Measurements from ENCODE around the gene STK39. TPM values are rescaled to one million over a fixed set of nuclear protein-coding genes. Genes with fewer than 3 reads are reported as not detected.

The STK39 gene
- total and polyA plus RNA-seq, 2 donors (not counting 1 experiment from before 2014, with no cell fraction given) = 2.3 to 14.6 TPM

GRCh38 chr2:168290391-168290790, 43.0 kb upstream of the STK39 start:
- intact Hi-C loops (cut with micrococcal nuclease) = no loop called here
- Mint-ChIP-seq H3K9me3 (ENCODE audit: insufficient read depth) (no peaks in the 10 kb centered on the region), H3K27ac (no peak overlapping the region), H3K4me3 (no peak overlapping the region), H3K4me1 (no peaks in the 10 kb centered on the region), H3K27me3 (no peaks in the 10 kb centered on the region)
- WGBS (ENCODE audit: insufficient coverage) = 90% methylated on average over 6 of the region's 7 CpGs
- Histone ChIP-seq H2AFZ (ENCODE audit: insufficient read depth, low read depth, low read length, poor library complexity, severe bottlenecking) (no peak overlapping the region), H3K36me3 (replicated peaks in 1 of 2; ENCODE audit: control extremely low read depth in 1 of 2, control insufficient read depth in 1 of 2, extremely low read depth in 1 of 2, insufficient read depth in 2 of 2, low read length in 1 of 2) (no peaks in the 10 kb centered on the region), H3K79me2 (ENCODE audit: control insufficient read depth, insufficient read depth, low read length) (no peaks in the 10 kb centered on the region), H4K20me1 (ENCODE audit: control insufficient read depth, insufficient read depth, low read length, poor library complexity, severe bottlenecking) (no peaks in the 10 kb centered on the region), H3K27me3 (replicated peaks in 1 of 4; ENCODE audit: control extremely low read depth in 1 of 4, control insufficient read depth in 3 of 4, insufficient read depth in 4 of 4, low read length in 3 of 4) (no peaks in the 10 kb centered on the region), H3K4me3 (ENCODE audit: control extremely low read depth in 1 of 5, extremely low read depth in 1 of 5, insufficient read depth in 1 of 5, low read depth in 2 of 5, low read length in 4 of 5) (no peak overlapping the region), H3K9me3 (ENCODE audit: control extremely low read depth in 1 of 3, control insufficient read depth in 2 of 3, insufficient read depth in 1 of 3, low read length in 2 of 3) (no peaks in the 10 kb centered on the region), H3K27ac (ENCODE audit: low read length in 2 of 2) (no peak overlapping the region), H3K4me1 (ENCODE audit: control insufficient read depth in 2 of 2, insufficient read depth in 2 of 2, low read length in 2 of 2) (no peaks in the 10 kb centered on the region), H3K9ac (ENCODE audit: low read length) (no peak overlapping the region), H3K4me2 (replicated peaks; ENCODE audit: low read depth, low read length, poor library complexity, severe bottlenecking) (no peak overlapping the region)
- DNase-seq = no peak
- ChIA-PET CTCF (no interaction called here), POLR2A (no interaction called here)
- no peak for ATAC-seq (ENCODE audit: low read depth)
- no peak for TF ChIP-seq CTCF (IDR thresholded peaks at IDR 0.05)
- TF ChIP-seq EZH2 (IDR thresholded peaks at IDR 0.05; ENCODE audit: borderline replicate concordance, insufficient read depth, low read depth, low read length, poor library complexity, severe bottlenecking) = no peak

- H4K20me1 ChIP-seq (ENCODE audit: control insufficient read depth, insufficient read depth, low read length, poor library complexity, severe bottlenecking) = no peaks in the 10 kb centered on the region
- no peak overlapping the region for H2AFZ ChIP-seq (ENCODE audit: insufficient read depth, low read depth, low read length, poor library complexity, severe bottlenecking)
- no peaks in the 10 kb centered on the region for H3K36me3 ChIP-seq (replicated peaks in 1 of 2; ENCODE audit: control extremely low read depth in 1 of 2, control insufficient read depth in 1 of 2, extremely low read depth in 1 of 2, insufficient read depth in 2 of 2, low read length in 1 of 2)
- H3K4me2 ChIP-seq (replicated peaks; ENCODE audit: low read depth, low read length, poor library complexity, severe bottlenecking) = no peak overlapping the region
- POLR2A ChIA-PET = no interaction called here
- H3K4me3 ChIP-seq (ENCODE audit: control extremely low read depth in 1 of 5, extremely low read depth in 1 of 5, insufficient read depth in 1 of 5, low read depth in 2 of 5, low read length in 4 of 5) = no peak overlapping the region
- H3K79me2 ChIP-seq (ENCODE audit: control insufficient read depth, insufficient read depth, low read length) = no peaks in the 10 kb centered on the region
- no peak for DNase-seq
- no peak for TF ChIP-seq CTCF (IDR thresholded peaks at IDR 0.05)
- TF ChIP-seq EZH2 (IDR thresholded peaks at IDR 0.05; ENCODE audit: borderline replicate concordance, insufficient read depth, low read depth, low read length, poor library complexity, severe bottlenecking) = no peak
- H3K27ac ChIP-seq (ENCODE audit: low read length in 2 of 2) = no peak overlapping the region
- H3K4me1 ChIP-seq (ENCODE audit: control insufficient read depth in 2 of 2, insufficient read depth in 2 of 2, low read length in 2 of 2) = no peaks in the 10 kb centered on the region
- no peak for ATAC-seq (ENCODE audit: low read depth)
- CTCF ChIA-PET = no interaction called here
- no peaks in the 10 kb centered on the region for H3K27me3 Mint-ChIP-seq
- H3K9me3 ChIP-seq (ENCODE audit: control extremely low read depth in 1 of 3, control insufficient read depth in 2 of 3, insufficient read depth in 1 of 3, low read length in 2 of 3) = no peaks in the 10 kb centered on the region
- H3K9ac ChIP-seq (ENCODE audit: low read length) = no peak overlapping the region
- intact Hi-C loops (cut with micrococcal nuclease) = no loop called here
- no peaks in the 10 kb centered on the region for H3K27me3 ChIP-seq (replicated peaks in 1 of 4; ENCODE audit: control extremely low read depth in 1 of 4, control insufficient read depth in 3 of 4, insufficient read depth in 4 of 4, low read length in 3 of 4)
- H3K9me3 Mint-ChIP-seq (ENCODE audit: insufficient read depth) = no peaks in the 10 kb centered on the region
- no CpG with 5 or more reads among the region's 6 CpGs for WGBS (ENCODE audit: insufficient coverage)
- no peak overlapping the region for H3K4me3 Mint-ChIP-seq
- H3K27ac Mint-ChIP-seq = no peak overlapping the region
- no peaks in the 10 kb centered on the region for H3K4me1 Mint-ChIP-seq
Measured at GRCh38 chr2:168289880-168290279, 42.5 kb upstream of the STK39 start.

All from B cell (primary cell).